Fibroblast of lung (primary cell): ENCODE data around the gene LHFPL2.

Source experiments
- EZH2 ChIP-seq: IDR thresholded peaks from 2 replicates; pipeline ENCODE4 v1.5.1; 2012; ENCODE audit warnings: low read length, control low read depth, mild to moderate bottlenecking; ENCODE audit errors: missing control alignments
- TF ChIP-seq, protein P1 (sequence below), 2 donors: IDR thresholded peaks in 1 of 2; conservative IDR thresholded peaks in 1 of 2; 1 replicate in 1 of 2; 2 replicates in 1 of 2; pipeline ENCODE4 v1.5.1; 2011 to 2012; ENCODE audit warnings: low read length in 2 of 2, control low read depth in 1 of 2, inconsistent platforms in 1 of 2, low read depth in 1 of 2, mild to moderate bottlenecking in 1 of 2

- TF ChIP-seq, protein P1, sequence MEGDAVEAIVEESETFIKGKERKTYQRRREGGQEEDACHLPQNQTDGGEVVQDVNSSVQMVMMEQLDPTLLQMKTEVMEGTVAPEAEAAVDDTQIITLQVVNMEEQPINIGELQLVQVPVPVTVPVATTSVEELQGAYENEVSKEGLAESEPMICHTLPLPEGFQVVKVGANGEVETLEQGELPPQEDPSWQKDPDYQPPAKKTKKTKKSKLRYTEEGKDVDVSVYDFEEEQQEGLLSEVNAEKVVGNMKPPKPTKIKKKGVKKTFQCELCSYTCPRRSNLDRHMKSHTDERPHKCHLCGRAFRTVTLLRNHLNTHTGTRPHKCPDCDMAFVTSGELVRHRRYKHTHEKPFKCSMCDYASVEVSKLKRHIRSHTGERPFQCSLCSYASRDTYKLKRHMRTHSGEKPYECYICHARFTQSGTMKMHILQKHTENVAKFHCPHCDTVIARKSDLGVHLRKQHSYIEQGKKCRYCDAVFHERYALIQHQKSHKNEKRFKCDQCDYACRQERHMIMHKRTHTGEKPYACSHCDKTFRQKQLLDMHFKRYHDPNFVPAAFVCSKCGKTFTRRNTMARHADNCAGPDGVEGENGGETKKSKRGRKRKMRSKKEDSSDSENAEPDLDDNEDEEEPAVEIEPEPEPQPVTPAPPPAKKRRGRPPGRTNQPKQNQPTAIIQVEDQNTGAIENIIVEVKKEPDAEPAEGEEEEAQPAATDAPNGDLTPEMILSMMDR (conservative IDR thresholded peaks at IDR 0.05 in 1 of 2, IDR thresholded peaks at IDR 0.05 in 1 of 2; ENCODE audit: low read depth in 1 of 2, low read length in 2 of 2), result no peak
- no peak for TF ChIP-seq EZH2
Measured at GRCh38 chr5:78671609-78672008, 23.0 kb upstream of the LHFPL2 start.
